Keratinocyte (primary cell): Measurements from ENCODE around the gene ITGA3.

Source experiments
- CTCF ChIP-seq, 3 experiments: IDR thresholded peaks in 1 of 3; conservative IDR thresholded peaks in 1 of 3; optimal IDR thresholded peaks in 1 of 3; 2 replicates in 2 of 3; 3 replicates in 1 of 3; pipeline versions ENCODE3 to v1.5.1; 2011; ENCODE audit warnings: low read length in 3 of 3, mild to moderate bottlenecking in 3 of 3, moderate library complexity in 2 of 3, control low read depth in 1 of 3, inconsistent platforms in 1 of 3; ENCODE audit not compliant: insufficient read depth in 2 of 3; ENCODE audit errors: extremely low read depth in 1 of 3
- EZH2 ChIP-seq: IDR thresholded peaks from one replicate; pipeline ENCODE4 v1.6.1; 2012; ENCODE audit warnings: inconsistent platforms, mild to moderate bottlenecking, low read length, moderate library complexity

DNA sequence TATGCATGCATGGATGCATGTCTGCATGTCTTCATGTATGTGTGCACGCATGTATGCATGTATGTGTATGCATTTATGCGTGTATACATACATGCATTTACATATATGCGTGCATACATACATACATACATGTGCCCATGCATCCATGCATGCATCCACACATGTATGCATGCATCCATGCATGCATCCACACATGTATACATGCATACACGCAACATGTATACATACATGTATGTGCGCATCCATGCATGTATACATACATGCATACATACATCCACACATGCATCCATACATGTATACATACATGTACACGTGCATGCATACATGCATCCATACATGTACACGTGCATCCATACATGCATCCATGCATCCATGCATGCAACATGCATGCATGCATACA, 31.1 kb upstream of the ITGA3 start:
- TF ChIP-seq CTCF (optimal IDR thresholded peaks at IDR 0.05 in 1 of 3, IDR thresholded peaks at IDR 0.05 in 1 of 3, conservative IDR thresholded peaks at IDR 0.05 in 1 of 3; ENCODE audit: extremely low read depth in 1 of 3, insufficient read depth in 2 of 3, low read length in 3 of 3) = no peak
- no peak for TF ChIP-seq EZH2
